Chondrocyte (in vitro differentiated cells): ENCODE data around the gene CLDN22. TPM values are rescaled to one million over a fixed set of nuclear protein-coding genes. Genes with fewer than 3 reads are reported as not detected.

Experiments
- DNase-seq: peaks from one replicate; pipeline ENCODE4 v3.0.0; 2021; ENCODE audit warnings: mixed read lengths, low spot score
- H3K27ac Mint-ChIP-seq: one replicate; pipeline ENCODE4 v1.8.0; 2021; ENCODE audit warnings: mild to moderate bottlenecking, moderate library complexity, mixed read lengths; ENCODE audit not compliant: unreplicated experiment
- H3K27me3 Mint-ChIP-seq: 2 replicates; pipeline ENCODE4 v1.8.0; 2021; ENCODE audit warnings: low read depth, mixed read lengths
- H3K36me3 Mint-ChIP-seq: 2 replicates; pipeline ENCODE4 v1.8.0; 2021; ENCODE audit warnings: low read depth, mixed read lengths
- H3K4me1 Mint-ChIP-seq: 2 replicates; pipeline ENCODE4 v1.8.0; 2021; ENCODE audit warnings: low read depth, mild to moderate bottlenecking, mixed read lengths
- H3K4me3 Mint-ChIP-seq: one replicate; pipeline ENCODE4 v1.8.0; 2021; ENCODE audit warnings: mild to moderate bottlenecking, moderate library complexity, mixed read lengths; ENCODE audit not compliant: unreplicated experiment
- H3K9me3 Mint-ChIP-seq: 2 replicates; pipeline ENCODE4 v1.8.0; 2021; ENCODE audit warnings: low read depth, mixed read lengths
- total RNA-seq: library from RNA; stranded (reverse); gene quantifications from 3 replicates; pipeline ENCODE4 v1.2.1, GENCODE V29; 2021
- TF ChIP-seq, protein P1 (sequence below): fragments of 200-600 bp; sonication (generic); IDR thresholded peaks from 2 replicates; pipeline ENCODE4 v1.5.0; 2021; ENCODE audit warnings: antibody characterized with exemption, mild to moderate bottlenecking, moderate library complexity

The CLDN22 gene
- total RNA-seq, 1 donor from 2014 or later, result not detected

DNA sequence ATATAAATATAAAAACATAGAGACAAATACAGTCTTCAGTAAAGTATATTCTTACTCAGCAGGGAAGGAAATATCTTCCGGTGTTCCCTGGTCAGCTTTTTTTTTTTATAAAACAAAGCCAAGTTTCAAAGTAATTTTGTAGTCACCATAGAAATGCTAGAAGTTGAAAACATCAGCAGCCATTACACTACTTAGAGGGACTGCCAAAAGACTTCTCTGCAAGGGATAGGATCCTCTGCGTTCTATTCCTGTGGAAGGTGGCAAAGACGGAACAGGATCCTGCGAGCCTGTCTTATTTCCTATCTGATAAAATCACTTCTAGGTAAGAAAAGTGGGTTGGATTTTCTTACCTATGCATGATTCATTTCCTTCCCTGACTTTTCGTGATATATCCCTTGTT is 19.4 kb downstream of the CLDN22 start:
- no peak for DNase-seq
- H3K36me3 Mint-ChIP-seq, result peaks cover 22% of the 10 kb centered on the region
- peaks cover 4% of the 10 kb centered on the region for H3K4me1 Mint-ChIP-seq
- no peak overlapping the region for H3K4me3 Mint-ChIP-seq
- TF ChIP-seq, protein P1, sequence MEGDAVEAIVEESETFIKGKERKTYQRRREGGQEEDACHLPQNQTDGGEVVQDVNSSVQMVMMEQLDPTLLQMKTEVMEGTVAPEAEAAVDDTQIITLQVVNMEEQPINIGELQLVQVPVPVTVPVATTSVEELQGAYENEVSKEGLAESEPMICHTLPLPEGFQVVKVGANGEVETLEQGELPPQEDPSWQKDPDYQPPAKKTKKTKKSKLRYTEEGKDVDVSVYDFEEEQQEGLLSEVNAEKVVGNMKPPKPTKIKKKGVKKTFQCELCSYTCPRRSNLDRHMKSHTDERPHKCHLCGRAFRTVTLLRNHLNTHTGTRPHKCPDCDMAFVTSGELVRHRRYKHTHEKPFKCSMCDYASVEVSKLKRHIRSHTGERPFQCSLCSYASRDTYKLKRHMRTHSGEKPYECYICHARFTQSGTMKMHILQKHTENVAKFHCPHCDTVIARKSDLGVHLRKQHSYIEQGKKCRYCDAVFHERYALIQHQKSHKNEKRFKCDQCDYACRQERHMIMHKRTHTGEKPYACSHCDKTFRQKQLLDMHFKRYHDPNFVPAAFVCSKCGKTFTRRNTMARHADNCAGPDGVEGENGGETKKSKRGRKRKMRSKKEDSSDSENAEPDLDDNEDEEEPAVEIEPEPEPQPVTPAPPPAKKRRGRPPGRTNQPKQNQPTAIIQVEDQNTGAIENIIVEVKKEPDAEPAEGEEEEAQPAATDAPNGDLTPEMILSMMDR, result no peak
- no peak overlapping the region for H3K27ac Mint-ChIP-seq
- H3K9me3 Mint-ChIP-seq, result no peaks in the 10 kb centered on the region
- H3K27me3 Mint-ChIP-seq, result no peaks in the 10 kb centered on the region

DNA sequence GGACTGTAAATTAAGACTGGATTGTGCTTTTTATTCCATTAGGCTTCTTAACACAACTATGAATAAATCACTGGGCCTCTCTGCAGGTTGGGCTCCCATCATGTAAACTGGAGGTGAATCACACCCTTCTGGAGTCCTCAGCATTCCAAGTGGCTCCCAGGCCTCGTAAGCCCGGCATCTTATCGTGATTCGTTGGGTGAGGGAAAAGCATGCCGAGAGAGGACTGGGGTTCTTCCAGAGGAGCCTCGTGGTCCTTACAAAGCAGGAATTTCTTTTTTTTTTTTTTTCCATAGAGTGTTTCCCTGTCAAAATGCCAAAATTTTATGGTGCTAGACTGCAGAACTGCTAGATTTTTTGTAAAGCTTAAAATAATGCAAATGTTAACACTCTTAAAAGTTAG is 20.0 kb downstream of the CLDN22 start:
- peaks cover 21% of the 10 kb centered on the region for H3K36me3 Mint-ChIP-seq
- TF ChIP-seq, protein P1, result no peak
- H3K9me3 Mint-ChIP-seq, result no peaks in the 10 kb centered on the region
- no peak overlapping the region for H3K27ac Mint-ChIP-seq
- H3K4me1 Mint-ChIP-seq, result peaks cover 10% of the 10 kb centered on the region
- no peaks in the 10 kb centered on the region for H3K27me3 Mint-ChIP-seq
- no peak overlapping the region for H3K4me3 Mint-ChIP-seq
- DNase-seq, result no peak

DNA sequence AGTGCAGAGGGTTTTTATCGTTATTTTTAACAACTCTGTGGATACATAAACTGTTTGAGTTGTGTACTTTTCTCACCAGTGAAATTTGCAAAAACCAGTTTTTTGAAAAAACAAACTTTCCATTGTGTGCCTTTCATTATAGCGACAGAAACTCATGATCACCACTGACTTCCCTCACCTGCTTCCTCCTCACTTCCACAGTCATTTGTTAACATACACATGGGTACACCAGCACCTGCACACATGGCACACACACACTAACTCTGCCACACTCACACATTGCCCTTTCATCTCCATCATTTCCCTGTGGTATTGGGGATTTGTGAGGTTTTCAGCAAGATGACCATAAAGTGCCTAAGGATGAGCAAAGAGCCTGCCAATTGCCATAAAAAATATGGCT is 20.6 kb downstream of the CLDN22 start:
- peaks cover 16% of the 10 kb centered on the region for H3K4me1 Mint-ChIP-seq
- H3K9me3 Mint-ChIP-seq, result no peaks in the 10 kb centered on the region
- H3K27ac Mint-ChIP-seq, result no peak overlapping the region
- no peak overlapping the region for H3K4me3 Mint-ChIP-seq
- H3K36me3 Mint-ChIP-seq, result peaks cover 16% of the 10 kb centered on the region
- TF ChIP-seq, protein P1, result no peak
- no peak for DNase-seq
- no peaks in the 10 kb centered on the region for H3K27me3 Mint-ChIP-seq

DNA sequence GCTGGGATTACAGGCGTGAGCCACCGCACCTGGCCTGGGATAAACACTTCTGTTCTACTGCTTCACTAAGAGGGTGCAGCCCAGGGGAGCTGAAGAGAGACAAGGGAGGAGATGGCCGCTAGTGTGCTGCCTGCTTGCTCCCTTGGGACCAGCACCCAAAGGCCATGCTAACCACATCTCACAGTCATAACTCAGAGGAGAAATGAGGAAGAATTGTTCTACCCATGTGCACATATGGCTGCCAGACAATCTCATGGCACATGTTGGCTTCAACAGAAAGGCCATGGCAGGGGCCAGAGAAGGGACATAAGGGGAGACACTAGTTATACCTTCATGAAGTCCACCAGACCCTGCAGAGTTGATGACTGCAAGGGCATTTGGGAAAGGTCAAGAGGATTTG is 22.4 kb downstream of the CLDN22 start:
- peaks cover 12% of the 10 kb centered on the region for H3K36me3 Mint-ChIP-seq
- no peaks in the 10 kb centered on the region for H3K27me3 Mint-ChIP-seq
- H3K9me3 Mint-ChIP-seq, result no peaks in the 10 kb centered on the region
- DNase-seq, result no peak
- TF ChIP-seq, protein P1, result no peak
- no peak overlapping the region for H3K27ac Mint-ChIP-seq
- H3K4me1 Mint-ChIP-seq, result peaks cover 20% of the 10 kb centered on the region
- no peak overlapping the region for H3K4me3 Mint-ChIP-seq

DNA sequence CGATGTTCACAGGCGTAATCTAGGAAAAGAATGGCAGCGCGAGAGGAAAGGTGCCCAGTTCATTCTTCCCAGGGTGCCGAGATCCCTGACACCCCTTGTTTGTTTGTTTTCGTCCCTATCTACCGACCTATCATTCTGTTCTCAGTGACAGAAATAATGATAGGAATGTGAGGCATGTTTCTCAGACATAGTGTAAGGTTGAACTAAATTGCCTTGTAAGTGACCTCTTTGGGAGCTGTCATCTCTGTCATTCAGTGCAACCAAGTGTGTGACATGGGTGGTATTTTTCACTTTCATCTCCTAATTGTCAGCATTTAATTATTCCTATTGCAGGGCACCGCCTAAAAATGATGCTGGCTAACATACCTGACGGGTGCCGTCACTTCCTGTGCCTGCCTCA is 24.4 kb downstream of the CLDN22 start:
- H3K27ac Mint-ChIP-seq, result no peak overlapping the region

More for the DNA sequence above, 24.4 kb downstream of the CLDN22 start:
- TF ChIP-seq, protein P1, result no peak
- H3K4me3 Mint-ChIP-seq, result no peak overlapping the region
- H3K27me3 Mint-ChIP-seq, result no peaks in the 10 kb centered on the region
- peaks cover 19% of the 10 kb centered on the region for H3K36me3 Mint-ChIP-seq
- no peak for DNase-seq
- peaks cover 20% of the 10 kb centered on the region for H3K4me1 Mint-ChIP-seq
- H3K9me3 Mint-ChIP-seq, result no peaks in the 10 kb centered on the region
